Measurements from ENCODE around the gene GPR152.
A peak's percentile ranks its signal among the peaks of the same experiment; 100 is the strongest.
"Not testable (repeated sequence)": the region's sequence is repeated elsewhere in the genome, so short reads cannot be mapped to it uniquely, and the experiment has no call there.

GPR152 gene

GRCh38 chr11:67431346-67432249 lies 20.9 kb downstream of the GPR152 start:
- no peak for TF ChIP-seq CTCF (IDR thresholded peaks at IDR 0.05; ENCODE audit: low read length, missing control alignments)
- no peak overlapping the region for H3K4me3 ChIP-seq (replicated peaks; ENCODE audit: low read depth, low read length)
- DNase-seq (ENCODE audit: low read depth): no peak

GRCh38 chr11:67429722-67430121 lies 22.8 kb downstream of the GPR152 start:
- TF ChIP-seq CTCF (IDR thresholded peaks at IDR 0.05; ENCODE audit: low read length, missing control alignments): no peak
- no peak overlapping the region for H3K4me3 ChIP-seq (replicated peaks; ENCODE audit: low read depth, low read length)
- DNase-seq (ENCODE audit: low read depth): no peak

GRCh38 chr11:67429038-67429668 lies 23.4 kb downstream of the GPR152 start:
- no peak for TF ChIP-seq CTCF (IDR thresholded peaks at IDR 0.05; ENCODE audit: low read length, missing control alignments)
- H3K4me3 ChIP-seq (replicated peaks; ENCODE audit: low read depth, low read length): peak overlapping the region; percentile 98
- no peak for DNase-seq (ENCODE audit: low read depth)

GRCh38 chr11:67428052-67429001 lies 24.2 kb downstream of the GPR152 start, which contains the start of gene RPS6KB2:
Gene RPS6KB2 (plus strand): TSS chr11:67428494. CDS start chr11:67428546, 52 bp downstream.
- no peak for TF ChIP-seq CTCF (IDR thresholded peaks at IDR 0.05; ENCODE audit: low read length, missing control alignments)
- peak within 1 kb of the TSS; percentile 98 for H3K4me3 ChIP-seq (replicated peaks; ENCODE audit: low read depth, low read length)
- peak; percentile 98 for DNase-seq (ENCODE audit: low read depth)

- not testable (repeated sequence) for DNase-seq (ENCODE audit: low read depth)
- H3K4me3 ChIP-seq (replicated peaks; ENCODE audit: low read depth, low read length): peak overlapping the region; percentile 98
Measured at GRCh38 chr11:67427364-67427859, 25.1 kb downstream of the GPR152 start.

- no peak for DNase-seq (ENCODE audit: low read depth)
- H3K4me3 ChIP-seq (replicated peaks; ENCODE audit: low read depth, low read length): no peak overlapping the region
- TF ChIP-seq CTCF (IDR thresholded peaks at IDR 0.05; ENCODE audit: low read length, missing control alignments): no peak
Measured at GRCh38 chr11:67423891-67424613, 28.5 kb downstream of the GPR152 start.

All from fibroblast of pulmonary artery (primary cell).